Tibial artery (tissue), 4 donors: ENCODE results near the gene CFAP61.

Source experiments
- DNase-seq, 2 donors: peaks; one replicate each; pipeline ENCODE4 v3.0.0-alpha.2; 2019
- H3K27ac ChIP-seq, 2 donors: fragments of 200-600 bp; sonication (generic) in 1 of 2; 1 replicate in 1 of 2; 2 replicates in 1 of 2; pipeline ENCODE4 v1.5.1; 2018 to 2019; ENCODE audit warnings: mild to moderate bottlenecking in 1 of 2
- H3K27me3 ChIP-seq, 2 donors: fragments of 200-600 bp; sonication (generic) in 1 of 2; one replicate each; pipeline versions ENCODE4 v1.5.1 to v1.6.0; 2016 to 2019
- H3K36me3 ChIP-seq, 3 donors: fragments of 200-600 bp; sonication (generic) in 2 of 3; one replicate each; pipeline ENCODE4 v1.5.1; 2016 to 2019; ENCODE audit warnings: mild to moderate bottlenecking in 2 of 3
- H3K4me1 ChIP-seq, 4 donors: fragments of 200-600 bp; sonication (generic) in 2 of 4; 1 replicate in 3 of 4; 2 replicates in 1 of 4; pipeline ENCODE4 v1.5.1; 2016 to 2019
- H3K4me3 ChIP-seq, 2 donors: fragments of 200-600 bp; sonication (generic) in 1 of 2; 1 replicate in 1 of 2; 2 replicates in 1 of 2; pipeline ENCODE4 v1.5.1; 2018 to 2019; ENCODE audit warnings: mild to moderate bottlenecking in 2 of 2
- H3K9me3 ChIP-seq, 3 donors: fragments of 200-600 bp; sonication (generic) in 1 of 3; one replicate each; pipeline ENCODE4 v1.5.1; 2016 to 2019
- intact Hi-C: fragments of 100-400 bp; cut with DNase I; formaldehyde crosslinking; loops from one replicate; pipeline ENCODE4 v1.15.0; 2023; ENCODE audit warnings: low total_unique reads
- TF ChIP-seq, protein P1 (sequence below), 2 experiments: fragments of 200-600 bp in 1 of 2; fragments of 450-650 bp in 1 of 2; IDR thresholded peaks; one replicate each; pipeline ENCODE4 v1.5.1; 2017 to 2019; ENCODE audit warnings: antibody characterized with exemption in 2 of 2, mild to moderate bottlenecking in 1 of 2, moderate library complexity in 1 of 2

Gene CFAP61

DNA sequence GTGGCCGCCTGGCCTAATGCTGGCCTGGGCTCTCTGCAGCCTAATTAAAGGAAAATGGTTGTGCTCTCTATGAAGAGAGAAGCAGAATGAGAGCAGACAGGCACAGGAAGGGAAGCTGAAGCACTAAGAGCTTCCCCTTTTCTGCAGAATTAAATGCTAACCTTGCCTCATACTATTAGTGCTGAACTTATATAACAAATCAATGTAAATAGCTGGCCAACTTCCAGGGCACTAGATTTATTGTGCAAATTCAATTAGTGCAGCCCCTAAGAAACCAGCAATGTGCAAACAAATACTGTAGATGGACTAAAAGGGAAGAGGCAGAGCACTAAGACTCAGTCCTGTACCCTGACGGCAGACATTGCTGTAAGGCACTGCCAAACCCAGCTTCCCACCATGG lies 279.5 kb downstream of the CFAP61 start:
- no peak overlapping the region for H3K4me3 ChIP-seq
- TF ChIP-seq, protein P1, sequence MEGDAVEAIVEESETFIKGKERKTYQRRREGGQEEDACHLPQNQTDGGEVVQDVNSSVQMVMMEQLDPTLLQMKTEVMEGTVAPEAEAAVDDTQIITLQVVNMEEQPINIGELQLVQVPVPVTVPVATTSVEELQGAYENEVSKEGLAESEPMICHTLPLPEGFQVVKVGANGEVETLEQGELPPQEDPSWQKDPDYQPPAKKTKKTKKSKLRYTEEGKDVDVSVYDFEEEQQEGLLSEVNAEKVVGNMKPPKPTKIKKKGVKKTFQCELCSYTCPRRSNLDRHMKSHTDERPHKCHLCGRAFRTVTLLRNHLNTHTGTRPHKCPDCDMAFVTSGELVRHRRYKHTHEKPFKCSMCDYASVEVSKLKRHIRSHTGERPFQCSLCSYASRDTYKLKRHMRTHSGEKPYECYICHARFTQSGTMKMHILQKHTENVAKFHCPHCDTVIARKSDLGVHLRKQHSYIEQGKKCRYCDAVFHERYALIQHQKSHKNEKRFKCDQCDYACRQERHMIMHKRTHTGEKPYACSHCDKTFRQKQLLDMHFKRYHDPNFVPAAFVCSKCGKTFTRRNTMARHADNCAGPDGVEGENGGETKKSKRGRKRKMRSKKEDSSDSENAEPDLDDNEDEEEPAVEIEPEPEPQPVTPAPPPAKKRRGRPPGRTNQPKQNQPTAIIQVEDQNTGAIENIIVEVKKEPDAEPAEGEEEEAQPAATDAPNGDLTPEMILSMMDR (IDR thresholded peaks at IDR 0.05), result no peak
- no peak for DNase-seq
- no peak overlapping the region for H3K27ac ChIP-seq
- H3K9me3 ChIP-seq, result no peaks in the 10 kb centered on the region
- no peaks in the 10 kb centered on the region for H3K36me3 ChIP-seq
- H3K4me1 ChIP-seq, result no peaks in the 10 kb centered on the region
- intact Hi-C loops, result no loop called here
- H3K27me3 ChIP-seq, result no peaks in the 10 kb centered on the region

DNA sequence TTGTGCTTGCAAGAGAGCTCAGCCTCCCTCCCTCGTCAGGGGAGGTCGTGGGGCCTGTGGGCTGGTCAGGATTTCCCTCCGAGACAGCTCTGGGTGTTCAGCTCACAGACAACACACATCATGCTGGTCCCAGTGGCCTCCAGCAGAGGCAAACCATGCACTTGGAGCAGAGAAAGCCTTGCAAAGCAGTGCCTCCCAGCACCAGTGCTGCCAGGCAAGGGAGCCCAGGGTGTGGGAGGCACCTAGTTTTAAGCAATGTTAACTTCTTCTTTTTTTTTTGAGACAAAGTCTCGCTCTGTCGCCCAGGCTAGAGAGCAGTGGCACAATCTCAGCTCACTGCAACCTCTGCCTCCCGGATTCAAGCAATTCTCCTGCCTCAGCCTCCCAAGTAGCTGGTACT lies 281.5 kb downstream of the CFAP61 start:
- Histone ChIP-seq H3K9me3 (no peaks in the 10 kb centered on the region), H3K4me3 (no peak overlapping the region), H3K36me3 (no peaks in the 10 kb centered on the region), H3K27ac (no peak overlapping the region), H3K27me3 (no peaks in the 10 kb centered on the region), H3K4me1 (no peaks in the 10 kb centered on the region)
- DNase-seq, result no peak
- intact Hi-C loops, result no loop called here
- TF ChIP-seq, protein P1 (IDR thresholded peaks at IDR 0.05), result no peak

DNA sequence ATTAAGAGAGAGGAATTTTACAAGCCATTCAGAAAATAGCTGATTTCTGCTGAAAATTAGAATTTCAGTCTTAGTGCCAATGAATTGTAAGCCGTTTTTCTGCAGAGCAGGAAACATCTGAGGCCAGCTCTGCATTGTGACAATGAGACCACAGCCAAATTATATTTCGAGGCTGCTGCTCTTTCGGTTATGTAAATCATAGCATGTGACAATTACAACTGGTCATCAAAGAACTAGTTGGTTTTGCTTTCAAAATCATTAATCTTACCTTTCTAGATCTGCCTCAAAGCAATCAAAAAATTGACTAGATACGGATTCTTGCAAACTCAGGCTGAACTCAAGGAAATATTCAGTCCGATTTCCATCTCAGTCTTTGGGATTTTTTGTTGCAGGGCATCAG lies 282.2 kb downstream of the CFAP61 start:
- TF ChIP-seq, protein P1 (IDR thresholded peaks at IDR 0.05), result no peak
- H3K36me3 ChIP-seq, result no peaks in the 10 kb centered on the region
- H3K9me3 ChIP-seq, result no peaks in the 10 kb centered on the region
- H3K27ac ChIP-seq, result no peak overlapping the region
- no peaks in the 10 kb centered on the region for H3K4me1 ChIP-seq
- H3K4me3 ChIP-seq, result no peak overlapping the region
- intact Hi-C loops, result no loop called here
- DNase-seq, result no peak
- H3K27me3 ChIP-seq, result no peaks in the 10 kb centered on the region

- H3K9me3 ChIP-seq, result no peaks in the 10 kb centered on the region
- no peaks in the 10 kb centered on the region for H3K36me3 ChIP-seq
- H3K27me3 ChIP-seq, result no peaks in the 10 kb centered on the region
- H3K4me1 ChIP-seq, result no peaks in the 10 kb centered on the region
- intact Hi-C loops, result no loop called here
- DNase-seq, result no peak
- TF ChIP-seq, protein P1 (IDR thresholded peaks at IDR 0.05), result no peak
- no peak overlapping the region for H3K4me3 ChIP-seq
- H3K27ac ChIP-seq, result no peak overlapping the region
These were observed 285.9 kb downstream of the CFAP61 start for GRCh38 chr20:20338133-20338730.

- H3K27ac ChIP-seq, result no peak overlapping the region
- intact Hi-C loops, result no loop called here
- H3K36me3 ChIP-seq, result no peaks in the 10 kb centered on the region
- H3K9me3 ChIP-seq, result no peaks in the 10 kb centered on the region
- DNase-seq, result no peak
- H3K27me3 ChIP-seq, result no peaks in the 10 kb centered on the region
- H3K4me1 ChIP-seq, result no peaks in the 10 kb centered on the region
- no peak overlapping the region for H3K4me3 ChIP-seq
- TF ChIP-seq, protein P1 (IDR thresholded peaks at IDR 0.05), result no peak
These were observed 288.1 kb downstream of the CFAP61 start for GRCh38 chr20:20340443-20340842.

DNA sequence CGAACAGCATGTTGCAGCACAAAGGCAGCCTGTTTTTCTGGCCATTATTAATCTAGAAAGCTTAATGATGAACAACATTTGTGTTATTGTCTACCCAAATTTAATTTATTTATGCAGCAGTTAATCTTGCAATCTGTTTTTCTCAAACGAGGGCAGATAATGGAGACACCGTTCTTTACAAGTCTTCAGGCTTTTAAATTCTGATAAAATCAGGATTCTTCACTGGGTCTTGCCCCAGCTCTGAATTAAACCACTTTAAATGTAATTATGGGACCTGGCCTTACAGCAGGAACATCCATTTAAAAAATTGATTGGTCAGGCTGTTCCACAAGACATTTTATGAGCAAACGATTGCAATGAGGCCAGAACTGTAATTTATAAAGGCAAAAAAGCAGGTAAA lies 289.0 kb downstream of the CFAP61 start:
- no peak for DNase-seq
- no peak overlapping the region for H3K4me3 ChIP-seq
- H3K27me3 ChIP-seq, result no peaks in the 10 kb centered on the region
- TF ChIP-seq, protein P1 (IDR thresholded peaks at IDR 0.05), result no peak
- intact Hi-C loops, result no loop called here
- H3K27ac ChIP-seq, result no peak overlapping the region
- H3K36me3 ChIP-seq, result no peaks in the 10 kb centered on the region
- no peaks in the 10 kb centered on the region for H3K9me3 ChIP-seq
- no peaks in the 10 kb centered on the region for H3K4me1 ChIP-seq
